NT2/D1 (cell line): ENCODE data around the gene FAM20C.

ENCODE experiments used
- YY1 ChIP-seq: IDR thresholded peaks from 2 replicates; pipeline ENCODE4 v1.6.1; 2011; ENCODE audit not compliant: insufficient read length, insufficient read depth
- ZNF274 ChIP-seq: IDR thresholded peaks from 2 replicates; pipeline ENCODE4 v1.6.1; 2011; ENCODE audit warnings: mild to moderate bottlenecking, low read depth, low read length

GRCh38 chr7:281637-282036 lies 89.3 kb downstream of the FAM20C start:
- TF ChIP-seq ZNF274 (no peak), YY1 (no peak)
